MM.1S (cell line): ENCODE measurements around the gene ACOX2.

Experiments used
- CTCF ChIP-seq: fragments of 300-600 bp; sonication (generic); IDR thresholded peaks from 2 replicates; pipeline ENCODE4 v1.5.1; 2016; ENCODE audit warnings: antibody characterized with exemption, low read length, mixed read lengths
- EZH2 ChIP-seq: fragments of 300-600 bp; sonication (generic); optimal IDR thresholded peaks from 2 replicates; pipeline ENCODE3; 2017; ENCODE audit warnings: low read depth, mild to moderate bottlenecking, antibody characterized with exemption, low read length, mixed read lengths

- TF ChIP-seq CTCF, result no peak
- no peak for TF ChIP-seq EZH2
Observed at GRCh38 chr3:58494107-58494506, 42.9 kb downstream of the ACOX2 start.
